ENCODE measurements around the gene SHROOM3.

GRCh38 chr4:76737180-76737579 lies 302.2 kb downstream of the SHROOM3 start:
- TF ChIP-seq CTCF (CRISPR knock-in tag; IDR thresholded peaks at IDR 0.05), result no peak
- TF ChIP-seq BCL6 (CRISPR knock-in tag; IDR thresholded peaks at IDR 0.05), result no peak

Measured in HepG2 (cell line).